Measurements from ENCODE around the gene TMPRSS2. TPM values are rescaled to one million over a fixed set of nuclear protein-coding genes. Genes with fewer than 3 reads are reported as not detected.

Gene TMPRSS2
- not detected for total RNA-seq
- not detected for polyA plus RNA-seq (2013, experiment 1 of 2)
- 0.05 TPM for polyA plus RNA-seq (2013, experiment 2 of 2)
- total RNA-seq: 0 to 0.14 (median 0) reads per million in 172 experiments

- peaks cover 27 to 44% of the 10 kb centered on the region in 2 experiments for H3K27me3 ChIP-seq (ENCODE audit: control insufficient read depth in 1 of 2, insufficient read depth in 2 of 2, low read length in 2 of 2)
- no peak within 1 kb of the TSS for H3K4me3 Mint-ChIP-seq
- DNase-seq (no peak), ATAC-seq (ENCODE audit: poor library complexity) (no peak)
- H3K4me1 ChIP-seq (ENCODE audit: insufficient read depth, low read length): peaks cover 4% of the 10 kb centered on the region
- POLR2A ChIA-PET: no interaction called here
- intact Hi-C loops (cut with DNase I, micrococcal nuclease): no loop called here
- H3K9me3 Mint-ChIP-seq: no peaks in the 10 kb centered on the region
- peaks cover 5% of the 10 kb centered on the region for H3K4me1 Mint-ChIP-seq (ENCODE audit: low read depth)
- no peak within 1 kb of the TSS for H3K4me3 ChIP-seq (ENCODE audit: low read length)
- no peaks in the 10 kb centered on the region for H3K36me3 Mint-ChIP-seq (ENCODE audit: low read depth)
- no peaks in the 10 kb centered on the region for H3K36me3 ChIP-seq (ENCODE audit: insufficient read depth, low read length)
- H3K27ac ChIP-seq (ENCODE audit: low read depth in 1 of 2, low read length in 2 of 2): no peak within 1 kb of the TSS
- H3K27me3 Mint-ChIP-seq: peaks cover 55% of the 10 kb centered on the region
- CTCF ChIA-PET: no interaction called here
- no peak within 1 kb of the TSS for H3K27ac Mint-ChIP-seq
- no peak for TF ChIP-seq CTCF (IDR thresholded peaks at IDR 0.05)
- no peaks in the 10 kb centered on the region for H3K9me3 ChIP-seq (ENCODE audit: control insufficient read depth in 1 of 2, insufficient read depth in 1 of 2, low read length in 2 of 2)
Measured at GRCh38 chr21:41507521-41508414, at the start of gene TMPRSS2. Gene TMPRSS2, minus strand, starts transcription at chr21:41508158. Its CDS starts 10,025 bp downstream, at chr21:41498133.

GRCh38 chr21:41555057-41555456 lies 47.1 kb upstream of the TMPRSS2 start:
- no peak overlapping the region for H3K4me3 Mint-ChIP-seq
- CTCF ChIA-PET: no interaction called here
- peaks cover 0 to 5% of the 10 kb centered on the region in 2 experiments for H3K27me3 ChIP-seq (ENCODE audit: control insufficient read depth in 1 of 2, insufficient read depth in 2 of 2, low read length in 2 of 2)
- no peaks in the 10 kb centered on the region for H3K9me3 Mint-ChIP-seq
- H3K27ac Mint-ChIP-seq: no peak overlapping the region
- no peaks in the 10 kb centered on the region for H3K4me1 ChIP-seq (ENCODE audit: insufficient read depth, low read length)
- H3K27ac ChIP-seq (ENCODE audit: low read depth in 1 of 2, low read length in 2 of 2): no peak overlapping the region
- TF ChIP-seq CTCF (IDR thresholded peaks at IDR 0.05): no peak
- intact Hi-C loops (cut with DNase I, micrococcal nuclease): no loop called here
- H3K9me3 ChIP-seq (ENCODE audit: control insufficient read depth in 1 of 2, insufficient read depth in 1 of 2, low read length in 2 of 2): no peaks in the 10 kb centered on the region
- POLR2A ChIA-PET: no interaction called here
- H3K36me3 Mint-ChIP-seq (ENCODE audit: low read depth): no peaks in the 10 kb centered on the region
- no peaks in the 10 kb centered on the region for H3K4me1 Mint-ChIP-seq (ENCODE audit: low read depth)
- DNase-seq (no peak), ATAC-seq (ENCODE audit: poor library complexity) (no peak)
- H3K27me3 Mint-ChIP-seq: peaks cover 8% of the 10 kb centered on the region
- H3K36me3 ChIP-seq (ENCODE audit: insufficient read depth, low read length): no peaks in the 10 kb centered on the region
- no peak overlapping the region for H3K4me3 ChIP-seq (ENCODE audit: low read length)

GRCh38 chr21:41552254-41552653 lies 44.3 kb upstream of the TMPRSS2 start:
- Mint-ChIP-seq H3K4me3 (no peak overlapping the region), H3K36me3 (ENCODE audit: low read depth) (no peaks in the 10 kb centered on the region), H3K27me3 (peaks cover 18% of the 10 kb centered on the region), H3K9me3 (no peaks in the 10 kb centered on the region), H3K4me1 (ENCODE audit: low read depth) (no peaks in the 10 kb centered on the region), H3K27ac (no peak overlapping the region)
- Histone ChIP-seq H3K9me3 (ENCODE audit: control insufficient read depth in 1 of 2, insufficient read depth in 1 of 2, low read length in 2 of 2) (no peaks in the 10 kb centered on the region), H3K36me3 (ENCODE audit: insufficient read depth, low read length) (no peaks in the 10 kb centered on the region), H3K27me3 (ENCODE audit: control insufficient read depth in 1 of 2, insufficient read depth in 2 of 2, low read length in 2 of 2) (peaks cover 0 to under 1% of the 10 kb centered on the region in 2 experiments), H3K4me3 (ENCODE audit: low read length) (no peak overlapping the region), H3K4me1 (ENCODE audit: insufficient read depth, low read length) (no peaks in the 10 kb centered on the region), H3K27ac (ENCODE audit: low read depth in 1 of 2, low read length in 2 of 2) (no peak overlapping the region)
- CTCF ChIA-PET: no interaction called here
- intact Hi-C loops (cut with DNase I, micrococcal nuclease): no loop called here
- POLR2A ChIA-PET: no interaction called here
- no peak for ATAC-seq (ENCODE audit: poor library complexity)
- no peak for TF ChIP-seq CTCF (IDR thresholded peaks at IDR 0.05)
- no peak for DNase-seq

All from CD4-positive, alpha-beta T cell (primary cell).